Kidney (tissue), 14 donors: Measurements from ENCODE around the gene HASPIN. TPM values are rescaled to one million over a fixed set of nuclear protein-coding genes. Genes with fewer than 3 reads are reported as not detected.

Experiments used
- DNase-seq, 5 donors: peaks; one replicate each; pipeline ENCODE4 v3.0.0-alpha.2; 2013 to 2020
- FAIRE-seq: peaks from 2 replicates; lab custom pipeline; 2012; peaks lifted over from hg19 to GRCh38; lab: Jason Lieb, UNC
- H3K27ac ChIP-seq, 2 donors: one replicate each; pipeline ENCODE4 v1.7.0; 2013; ENCODE audit warnings: low read depth in 2 of 2, low read length in 2 of 2, inconsistent platforms in 1 of 2
- H3K27me3 ChIP-seq: one replicate; pipeline ENCODE4 v1.7.1; 2013; ENCODE audit warnings: low read length, inconsistent platforms; ENCODE audit not compliant: control insufficient read depth, insufficient read depth
- H3K36me3 ChIP-seq, 3 donors: one replicate each; pipeline versions ENCODE4 v1.7.0 to v1.7.1; 2013; ENCODE audit warnings: low read length in 3 of 3, control low read depth in 1 of 3, inconsistent platforms in 1 of 3; ENCODE audit not compliant: insufficient read depth in 3 of 3, control insufficient read depth in 2 of 3
- H3K4me1 ChIP-seq, 3 donors: one replicate each; pipeline versions ENCODE4 v1.7.0 to v1.7.1; 2013; ENCODE audit warnings: low read length in 3 of 3, inconsistent platforms in 1 of 3, low read depth in 1 of 3; ENCODE audit not compliant: control insufficient read depth in 2 of 3, insufficient read depth in 2 of 3
- H3K4me3 ChIP-seq, 3 donors: one replicate each; pipeline versions ENCODE4 v1.7.0 to v1.8.1; 2013; ENCODE audit warnings: low read length in 3 of 3, control low read depth in 1 of 3, inconsistent platforms in 1 of 3
- H3K9ac ChIP-seq, 3 donors: one replicate each; pipeline versions ENCODE4 v1.7.0 to v1.7.1; 2013; ENCODE audit warnings: low read length in 3 of 3, control low read depth in 1 of 3, inconsistent platforms in 1 of 3
- H3K9me3 ChIP-seq, 3 donors: one replicate each; pipeline versions ENCODE4 v1.7.0 to v1.7.1; 2013; ENCODE audit warnings: low read length in 3 of 3, control low read depth in 1 of 3, inconsistent platforms in 1 of 3; ENCODE audit not compliant: control insufficient read depth in 2 of 3, insufficient read depth in 1 of 3
- CTCF ChIP-seq: IDR thresholded peaks from 3 replicates; pipeline ENCODE4 v1.5.1; 2012; ENCODE audit warnings: mild to moderate bottlenecking, moderate library complexity, borderline replicate concordance; ENCODE audit not compliant: insufficient read depth; ENCODE audit errors: extremely low read depth
- intact Hi-C: fragments of 100-400 bp; cut with DNase I; formaldehyde crosslinking; loops from one replicate; pipeline ENCODE4 v1.11.1; 2022
- polyA plus RNA-seq: library from polyadenylated mRNA; stranded (reverse); fragments of 350-450 nt; fragmentation: Illumina TruSeq; extraction: RNeasy Lipid Tissue Mini Kit (QIAGEN cat#74804); gene quantifications from one replicate; pipeline ENCODE4 v1.2.3, GENCODE V29; 2014; ENCODE audit warnings: low read depth, low replicate concordance; ENCODE audit not compliant: insufficient read depth
- total RNA-seq: library from RNA; stranded (reverse); fragmentation: NEBNext Ultra II Directional; extraction: Animal tissue kit (Norgen Biotek cat#: 25700); gene quantifications from one replicate; pipeline ENCODE4 v1.2.1, GENCODE V29; 2021
- donor health status: control.
- donor health status: control.
- donor health status: control.
- donor health status: control.
- donor health status: control.
- donor health status: DM: yes; HTN: yes; CAD: no.
- donor health status: Normal renal cell carcinoma (clear cell type).

HASPIN gene
- total and polyA plus RNA-seq, 2 donors from 2014 or later = 0.38 TPM; not detected in 1

GRCh38 chr17:3755335-3756030 is 31.8 kb downstream of the HASPIN start:
- no peaks in the 10 kb centered on the region for H3K27me3 ChIP-seq
- H3K9ac ChIP-seq = peak overlapping the region in 1 of 3 donors; percentile 51
- peak overlapping the region in 2 of 3 donors; percentile 26 to 59 for H3K4me3 ChIP-seq
- no peak overlapping the region for H3K27ac ChIP-seq
- no peaks in the 10 kb centered on the region for H3K36me3 ChIP-seq
- TF ChIP-seq CTCF = no peak
- DNase-seq = no peak
- H3K4me1 ChIP-seq = no peaks in the 10 kb centered on the region
- intact Hi-C loops = no loop called here
- no peak for FAIRE-seq
- H3K9me3 ChIP-seq = peaks cover 0 to 9% (median 0%) of the 10 kb centered on the region in 3 donors

- intact Hi-C loops = no loop called here
- no peak for FAIRE-seq
- H3K27me3 ChIP-seq = no peaks in the 10 kb centered on the region
Measured at GRCh38 chr17:3759597-3760216, 36.0 kb downstream of the HASPIN start.

GRCh38 chr17:3761036-3761917 is 37.6 kb downstream of the HASPIN start:
- intact Hi-C loops = no loop called here
- H3K27me3 ChIP-seq = no peaks in the 10 kb centered on the region
- FAIRE-seq (no peak), DNase-seq (peak in 1 of 5 donors; percentile 64)
- no peak overlapping the region for H3K9ac ChIP-seq
- H3K36me3 ChIP-seq = no peaks in the 10 kb centered on the region
- peaks cover 0 to 9% (median 0%) of the 10 kb centered on the region in 3 donors for H3K9me3 ChIP-seq
- H3K27ac ChIP-seq = no peak overlapping the region
- no peak overlapping the region for H3K4me3 ChIP-seq
- H3K4me1 ChIP-seq = no peaks in the 10 kb centered on the region
- TF ChIP-seq CTCF = no peak

More at GRCh38 chr17:3759597-3760216, 36.0 kb downstream of the HASPIN start:
- Histone ChIP-seq H3K4me3 (no peak overlapping the region), H3K4me1 (no peaks in the 10 kb centered on the region), H3K9ac (no peak overlapping the region), H3K9me3 (peaks cover 0 to 9% (median 0%) of the 10 kb centered on the region in 3 donors), H3K27ac (no peak overlapping the region), H3K36me3 (no peaks in the 10 kb centered on the region)
- no peak for DNase-seq
- no peak for TF ChIP-seq CTCF
